ENCODE results near the gene CSGALNACT2. TPM values are rescaled to one million over a fixed set of nuclear protein-coding genes. Genes with fewer than 3 reads are reported as not detected.

CSGALNACT2 gene
- total and polyA plus RNA-seq, 4 donors = 4.1 to 11.0 (median 6.1) TPM

GRCh38 chr10:43225787-43226153 lies 87.5 kb downstream of the CSGALNACT2 start:
- WGBS = 48% methylated on average over 11 of the region's 11 CpGs
- Histone ChIP-seq H3K4me1 (ENCODE audit: control insufficient read depth in 4 of 4, insufficient read depth in 4 of 4, low read length in 3 of 4) (peaks cover 2 to 12% (median 7%) of the 10 kb centered on the region in 4 donors), H3K36me3 (ENCODE audit: control insufficient read depth in 4 of 4, insufficient read depth in 3 of 4, low read depth in 1 of 4, low read length in 3 of 4) (no peaks in the 10 kb centered on the region), H3K9me3 (ENCODE audit: control insufficient read depth in 4 of 4, low read length in 3 of 4) (no peaks in the 10 kb centered on the region), H3K4me3 (ENCODE audit: low read depth in 1 of 3, low read length in 3 of 3) (no peak overlapping the region), H3K27me3 (ENCODE audit: control insufficient read depth in 4 of 4, insufficient read depth in 4 of 4, low read length in 3 of 4) (peaks cover 2 to 4% (median 3%) of the 10 kb centered on the region in 4 donors), H3K27ac (ENCODE audit: low read depth in 1 of 2, low read length in 2 of 2) (no peak overlapping the region), H3K9ac (ENCODE audit: low read depth in 1 of 2, low read length in 2 of 2) (no peak overlapping the region)
- DNase-seq (ENCODE audit: low spot score) = no peak
- no peak for TF ChIP-seq MAX (IDR thresholded peaks at IDR 0.05)
- no peak for TF ChIP-seq FOXA1 (IDR thresholded peaks at IDR 0.05)
- no peak for TF ChIP-seq EGR1 (IDR thresholded peaks at IDR 0.05; ENCODE audit: low read depth in 2 of 2)
- TF ChIP-seq GABPA (IDR thresholded peaks at IDR 0.05 in 1 of 2, conservative IDR thresholded peaks at IDR 0.05 in 1 of 2) = no peak
- TF ChIP-seq TAF1 (conservative IDR thresholded peaks at IDR 0.05) = no peak
- TF ChIP-seq HNF4A (conservative IDR thresholded peaks at IDR 0.05) = no peak
- TF ChIP-seq ATF3 (IDR thresholded peaks at IDR 0.05) = no peak
- no peak for TF ChIP-seq REST (IDR thresholded peaks at IDR 0.05)
- no peak for TF ChIP-seq HNF4G (IDR thresholded peaks at IDR 0.05)
- TF ChIP-seq NR2F2 (IDR thresholded peaks at IDR 0.05) = no peak
- TF ChIP-seq RXRA (IDR thresholded peaks at IDR 0.05) = no peak
- TF ChIP-seq FOXA2 (IDR thresholded peaks at IDR 0.05) = no peak

GRCh38 chr10:43226441-43226840 lies 88.2 kb downstream of the CSGALNACT2 start:
- Histone ChIP-seq H3K36me3 (ENCODE audit: control insufficient read depth in 4 of 4, insufficient read depth in 3 of 4, low read depth in 1 of 4, low read length in 3 of 4) (no peaks in the 10 kb centered on the region), H3K4me3 (ENCODE audit: low read depth in 1 of 3, low read length in 3 of 3) (no peak overlapping the region), H3K4me1 (ENCODE audit: control insufficient read depth in 4 of 4, insufficient read depth in 4 of 4, low read length in 3 of 4) (peaks cover 2 to 12% (median 7%) of the 10 kb centered on the region in 4 donors), H3K9ac (ENCODE audit: low read depth in 1 of 2, low read length in 2 of 2) (no peak overlapping the region), H3K27me3 (ENCODE audit: control insufficient read depth in 4 of 4, insufficient read depth in 4 of 4, low read length in 3 of 4) (peaks cover 2 to 4% (median 3%) of the 10 kb centered on the region in 4 donors), H3K27ac (ENCODE audit: low read depth in 1 of 2, low read length in 2 of 2) (no peak overlapping the region), H3K9me3 (ENCODE audit: control insufficient read depth in 4 of 4, low read length in 3 of 4) (no peaks in the 10 kb centered on the region)
- TF ChIP-seq GABPA (IDR thresholded peaks at IDR 0.05 in 1 of 2, conservative IDR thresholded peaks at IDR 0.05 in 1 of 2) = no peak
- DNase-seq (ENCODE audit: low spot score) = no peak
- WGBS = 91% methylated on average over 6 of the region's 6 CpGs

GRCh38 chr10:43226851-43227845 lies 88.9 kb downstream of the CSGALNACT2 start:
- TF ChIP-seq JUND (IDR thresholded peaks at IDR 0.05) (no peak), HNF4G (IDR thresholded peaks at IDR 0.05) (no peak), FOXA1 (IDR thresholded peaks at IDR 0.05) (no peak), TAF1 (conservative IDR thresholded peaks at IDR 0.05) (no peak)
- H3K27me3 ChIP-seq (ENCODE audit: control insufficient read depth in 4 of 4, insufficient read depth in 4 of 4, low read length in 3 of 4) = peaks cover 2 to 4% (median 3%) of the 10 kb centered on the region in 4 donors
- H3K4me1 ChIP-seq (ENCODE audit: control insufficient read depth in 4 of 4, insufficient read depth in 4 of 4, low read length in 3 of 4) = peaks cover 2 to 12% (median 7%) of the 10 kb centered on the region in 4 donors
- no peaks in the 10 kb centered on the region for H3K9me3 ChIP-seq (ENCODE audit: control insufficient read depth in 4 of 4, low read length in 3 of 4)
- H3K27ac ChIP-seq (ENCODE audit: low read depth in 1 of 2, low read length in 2 of 2) = no peak overlapping the region
- no peak overlapping the region for H3K4me3 ChIP-seq (ENCODE audit: low read depth in 1 of 3, low read length in 3 of 3)
- H3K36me3 ChIP-seq (ENCODE audit: control insufficient read depth in 4 of 4, insufficient read depth in 3 of 4, low read depth in 1 of 4, low read length in 3 of 4) = no peaks in the 10 kb centered on the region
- no peak for DNase-seq (ENCODE audit: low spot score)
- WGBS = 91% methylated on average over 8 of the region's 8 CpGs
- H3K9ac ChIP-seq (ENCODE audit: low read depth in 1 of 2, low read length in 2 of 2) = no peak overlapping the region
